ENCODE results near the gene GPRC5C. TPM values are rescaled to one million over a fixed set of nuclear protein-coding genes. Genes with fewer than 3 reads are reported as not detected.

The GPRC5C gene
- total RNA-seq, 1 experiment from 2014 or later: 37.3 TPM

GRCh38 chr17:74449306-74449705, 17.4 kb downstream of the GPRC5C start:
- no peak overlapping the region for H3K27ac Mint-ChIP-seq (ENCODE audit: unreplicated experiment)

GRCh38 chr17:74449773-74450172, 17.9 kb downstream of the GPRC5C start:
- no peaks in the 10 kb centered on the region for H3K9me3 Mint-ChIP-seq (ENCODE audit: low read depth, unreplicated experiment)
- CTCF ChIA-PET: no interaction called here
- H3K27me3 Mint-ChIP-seq (ENCODE audit: unreplicated experiment): no peaks in the 10 kb centered on the region
- no peak for DNase-seq
- intact Hi-C loops (cut with micrococcal nuclease; ENCODE audit: unreplicated experiment): no loop called here
- H3K4me3 Mint-ChIP-seq (ENCODE audit: low read depth, unreplicated experiment): no peak overlapping the region
- H3K4me1 Mint-ChIP-seq (ENCODE audit: low read depth, unreplicated experiment): no peaks in the 10 kb centered on the region
- no peak for TF ChIP-seq CTCF (IDR thresholded peaks at IDR 0.05; ENCODE audit: unreplicated experiment)
- H3K36me3 Mint-ChIP-seq (ENCODE audit: insufficient read depth, unreplicated experiment): no peaks in the 10 kb centered on the region
- BruUV-seq (replicated peaks): no TSS peak
- H3K27ac Mint-ChIP-seq (ENCODE audit: unreplicated experiment): no peak overlapping the region

More at GRCh38 chr17:74449306-74449705, 17.4 kb downstream of the GPRC5C start:
- no peaks in the 10 kb centered on the region for H3K27me3 Mint-ChIP-seq (ENCODE audit: unreplicated experiment)
- H3K4me1 Mint-ChIP-seq (ENCODE audit: low read depth, unreplicated experiment): peaks cover under 1% of the 10 kb centered on the region
- no peak for DNase-seq
- no peak overlapping the region for H3K4me3 Mint-ChIP-seq (ENCODE audit: low read depth, unreplicated experiment)
- CTCF ChIA-PET: no interaction called here
- no TSS peak for BruUV-seq (replicated peaks)
- TF ChIP-seq CTCF (IDR thresholded peaks at IDR 0.05; ENCODE audit: unreplicated experiment): no peak
- H3K36me3 Mint-ChIP-seq (ENCODE audit: insufficient read depth, unreplicated experiment): no peaks in the 10 kb centered on the region
- H3K9me3 Mint-ChIP-seq (ENCODE audit: low read depth, unreplicated experiment): no peaks in the 10 kb centered on the region
- intact Hi-C loops (cut with micrococcal nuclease; ENCODE audit: unreplicated experiment): no loop called here

- Mint-ChIP-seq H3K27me3 (ENCODE audit: unreplicated experiment) (no peaks in the 10 kb centered on the region), H3K27ac (ENCODE audit: unreplicated experiment) (no peak overlapping the region), H3K4me1 (ENCODE audit: low read depth, unreplicated experiment) (no peaks in the 10 kb centered on the region), H3K9me3 (ENCODE audit: low read depth, unreplicated experiment) (no peaks in the 10 kb centered on the region), H3K36me3 (ENCODE audit: insufficient read depth, unreplicated experiment) (no peaks in the 10 kb centered on the region), H3K4me3 (ENCODE audit: low read depth, unreplicated experiment) (no peak overlapping the region)
- no TSS peak for BruUV-seq (replicated peaks)
- DNase-seq: no peak
- CTCF ChIA-PET: interaction anchor here (1.1 kb wide), 1 partner anchor 71 kb away, joined by 3 read pairs; no protein-coding TSS in a partner anchor
- no peak for TF ChIP-seq CTCF (IDR thresholded peaks at IDR 0.05; ENCODE audit: unreplicated experiment)
- intact Hi-C loops (cut with micrococcal nuclease; ENCODE audit: unreplicated experiment): no loop called here
Measured at GRCh38 chr17:74450231-74450630, 18.3 kb downstream of the GPRC5C start.

- Mint-ChIP-seq H3K27me3 (ENCODE audit: unreplicated experiment) (peaks cover 7% of the 10 kb centered on the region), H3K36me3 (ENCODE audit: insufficient read depth, unreplicated experiment) (no peaks in the 10 kb centered on the region), H3K4me3 (ENCODE audit: low read depth, unreplicated experiment) (no peak overlapping the region), H3K4me1 (ENCODE audit: low read depth, unreplicated experiment) (no peaks in the 10 kb centered on the region), H3K9me3 (ENCODE audit: low read depth, unreplicated experiment) (no peaks in the 10 kb centered on the region), H3K27ac (ENCODE audit: unreplicated experiment) (no peak overlapping the region)
- no peak for TF ChIP-seq CTCF (IDR thresholded peaks at IDR 0.05; ENCODE audit: unreplicated experiment)
- intact Hi-C loops (cut with micrococcal nuclease; ENCODE audit: unreplicated experiment): no loop called here
- no peak for DNase-seq
- CTCF ChIA-PET: interaction anchor here (0.7 to 1.1 kb wide), 2 partner anchors 34 to 72 kb away, joined by 3 to 5 read pairs; no protein-coding TSS in a partner anchor
- no TSS peak for BruUV-seq (replicated peaks)
Measured at GRCh38 chr17:74450925-74451403, 19.1 kb downstream of the GPRC5C start.

All from Calu3 (cell line).